Nephron progenitor cell (in vitro differentiated cells): ENCODE measurements around the gene PLP2.

ENCODE experiments used
- DNase-seq: peaks from one replicate; pipeline ENCODE4 v3.0.0; 2021
- H3K27ac Mint-ChIP-seq: 2 replicates; pipeline ENCODE4 v1.8.0; 2021; ENCODE audit warnings: mild to moderate bottlenecking, moderate library complexity, mixed read lengths
- H3K27me3 Mint-ChIP-seq: 2 replicates; pipeline ENCODE4 v1.8.0; 2021; ENCODE audit warnings: mild to moderate bottlenecking, low read depth, mixed read lengths; ENCODE audit not compliant: poor library complexity
- H3K36me3 Mint-ChIP-seq: 2 replicates; pipeline ENCODE4 v1.8.0; 2021; ENCODE audit warnings: low read depth, mixed read lengths
- H3K4me1 Mint-ChIP-seq: 2 replicates; pipeline ENCODE4 v1.8.0; 2021; ENCODE audit warnings: mixed read lengths
- H3K4me3 Mint-ChIP-seq: 2 replicates; pipeline ENCODE4 v1.8.0; 2021; ENCODE audit warnings: mild to moderate bottlenecking, moderate library complexity, mixed read lengths
- H3K9me3 Mint-ChIP-seq: 2 replicates; pipeline ENCODE4 v1.8.0; 2021; ENCODE audit warnings: mild to moderate bottlenecking, moderate library complexity, mixed read lengths
- TF ChIP-seq, protein P1 (sequence below): fragments of 200-600 bp; sonication (generic); IDR thresholded peaks from 2 replicates; pipeline ENCODE4 v1.5.0; 2021; ENCODE audit warnings: antibody characterized with exemption

Gene PLP2

DNA sequence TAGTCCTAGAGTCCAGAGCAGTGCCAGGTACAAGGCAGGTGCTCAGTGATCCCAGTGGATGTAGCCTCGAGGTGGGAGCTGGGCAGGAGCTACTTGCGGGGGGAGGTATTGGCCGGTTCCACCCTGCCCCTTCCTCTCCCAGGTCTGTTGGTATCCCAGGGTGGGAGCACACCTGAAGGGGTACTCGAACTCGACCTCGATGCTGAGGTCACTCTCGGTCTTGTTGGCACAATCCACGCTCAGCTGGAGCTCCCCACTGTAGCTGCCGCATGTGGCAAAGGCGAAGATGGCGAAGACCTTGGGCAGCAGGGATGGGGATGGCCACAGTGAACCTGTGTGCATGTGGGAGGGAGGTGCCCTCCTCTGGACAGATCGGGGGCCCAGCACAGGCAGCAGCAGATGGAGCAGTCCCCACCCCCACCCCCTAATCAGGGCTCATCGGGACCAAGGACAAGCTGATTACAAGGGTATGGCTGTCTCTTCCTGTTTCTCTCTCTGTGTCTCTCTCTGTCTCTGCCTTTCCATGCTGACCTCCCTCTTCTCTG lies 25.9 kb downstream of the PLP2 start:
- DNase-seq: no peak
- H3K4me3 Mint-ChIP-seq: no peak overlapping the region
- H3K36me3 Mint-ChIP-seq: no peaks in the 10 kb centered on the region
- H3K27ac Mint-ChIP-seq: no peak overlapping the region
- peaks cover 61% of the 10 kb centered on the region for H3K9me3 Mint-ChIP-seq
- H3K27me3 Mint-ChIP-seq: peaks cover 34% of the 10 kb centered on the region
- H3K4me1 Mint-ChIP-seq: peaks cover 17% of the 10 kb centered on the region
- TF ChIP-seq, protein P1, sequence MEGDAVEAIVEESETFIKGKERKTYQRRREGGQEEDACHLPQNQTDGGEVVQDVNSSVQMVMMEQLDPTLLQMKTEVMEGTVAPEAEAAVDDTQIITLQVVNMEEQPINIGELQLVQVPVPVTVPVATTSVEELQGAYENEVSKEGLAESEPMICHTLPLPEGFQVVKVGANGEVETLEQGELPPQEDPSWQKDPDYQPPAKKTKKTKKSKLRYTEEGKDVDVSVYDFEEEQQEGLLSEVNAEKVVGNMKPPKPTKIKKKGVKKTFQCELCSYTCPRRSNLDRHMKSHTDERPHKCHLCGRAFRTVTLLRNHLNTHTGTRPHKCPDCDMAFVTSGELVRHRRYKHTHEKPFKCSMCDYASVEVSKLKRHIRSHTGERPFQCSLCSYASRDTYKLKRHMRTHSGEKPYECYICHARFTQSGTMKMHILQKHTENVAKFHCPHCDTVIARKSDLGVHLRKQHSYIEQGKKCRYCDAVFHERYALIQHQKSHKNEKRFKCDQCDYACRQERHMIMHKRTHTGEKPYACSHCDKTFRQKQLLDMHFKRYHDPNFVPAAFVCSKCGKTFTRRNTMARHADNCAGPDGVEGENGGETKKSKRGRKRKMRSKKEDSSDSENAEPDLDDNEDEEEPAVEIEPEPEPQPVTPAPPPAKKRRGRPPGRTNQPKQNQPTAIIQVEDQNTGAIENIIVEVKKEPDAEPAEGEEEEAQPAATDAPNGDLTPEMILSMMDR: no peak

DNA sequence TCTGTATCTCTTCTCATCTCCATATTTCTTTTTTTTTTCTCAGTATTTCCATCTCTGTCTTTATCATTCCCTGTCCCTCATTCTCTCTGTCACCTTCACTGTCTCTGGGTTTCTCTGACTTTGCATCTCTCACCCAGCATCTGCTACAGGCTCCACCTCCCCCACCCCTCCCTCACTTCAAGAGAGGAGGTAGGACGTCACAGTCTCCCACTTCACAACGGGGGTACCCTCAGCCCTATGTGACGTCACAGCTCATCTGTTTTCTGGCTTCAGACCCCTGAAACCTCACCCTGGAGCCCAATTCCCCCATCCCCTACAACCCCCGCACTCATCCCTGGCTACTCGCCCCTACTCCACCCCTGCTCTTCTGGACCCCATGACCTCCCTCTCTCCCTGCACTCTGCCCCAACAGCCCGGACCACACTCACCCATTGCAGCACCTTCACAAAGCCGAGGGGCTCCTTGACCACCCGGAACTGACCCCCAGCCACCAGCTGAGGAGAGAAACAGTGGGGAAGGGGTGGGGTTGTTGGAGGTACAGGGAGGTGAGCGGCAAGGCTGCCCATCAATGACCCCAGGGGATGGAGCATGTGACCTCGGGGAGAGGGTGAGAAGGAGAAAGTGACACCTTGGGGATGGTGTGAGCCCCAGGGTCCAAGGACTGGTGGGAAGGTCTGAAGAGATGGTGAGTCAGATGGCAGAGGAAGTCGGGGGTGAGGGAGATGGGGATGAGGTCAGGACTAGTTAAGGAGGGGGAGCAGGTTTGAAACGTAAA lies 27.0 kb downstream of the PLP2 start:
- Mint-ChIP-seq H3K27ac (no peak overlapping the region), H3K27me3 (peaks cover 35% of the 10 kb centered on the region), H3K4me3 (no peak overlapping the region), H3K4me1 (peaks cover 8% of the 10 kb centered on the region), H3K9me3 (peaks cover 56% of the 10 kb centered on the region), H3K36me3 (no peaks in the 10 kb centered on the region)
- DNase-seq: no peak
- TF ChIP-seq, protein P1: no peak

DNA sequence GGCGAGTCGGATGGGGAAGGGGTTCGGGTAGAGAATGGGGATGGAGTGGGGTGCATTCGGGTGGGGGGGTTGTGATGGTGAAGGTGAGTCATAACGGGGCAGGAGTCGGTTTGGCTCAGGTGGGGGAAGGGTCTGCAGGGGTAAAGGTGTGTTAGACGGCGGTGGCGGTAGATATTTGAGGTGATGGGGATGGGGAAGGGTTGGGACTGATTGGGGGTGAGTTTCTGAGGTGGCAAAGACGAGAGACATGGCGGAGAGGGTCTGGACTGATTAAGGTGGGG lies 27.6 kb downstream of the PLP2 start:
- Mint-ChIP-seq H3K27me3 (peaks cover 38% of the 10 kb centered on the region), H3K4me1 (peaks cover 5% of the 10 kb centered on the region), H3K36me3 (no peaks in the 10 kb centered on the region), H3K4me3 (no peak overlapping the region), H3K9me3 (peaks cover 56% of the 10 kb centered on the region), H3K27ac (no peak overlapping the region)
- TF ChIP-seq, protein P1: no peak
- DNase-seq: no peak

DNA sequence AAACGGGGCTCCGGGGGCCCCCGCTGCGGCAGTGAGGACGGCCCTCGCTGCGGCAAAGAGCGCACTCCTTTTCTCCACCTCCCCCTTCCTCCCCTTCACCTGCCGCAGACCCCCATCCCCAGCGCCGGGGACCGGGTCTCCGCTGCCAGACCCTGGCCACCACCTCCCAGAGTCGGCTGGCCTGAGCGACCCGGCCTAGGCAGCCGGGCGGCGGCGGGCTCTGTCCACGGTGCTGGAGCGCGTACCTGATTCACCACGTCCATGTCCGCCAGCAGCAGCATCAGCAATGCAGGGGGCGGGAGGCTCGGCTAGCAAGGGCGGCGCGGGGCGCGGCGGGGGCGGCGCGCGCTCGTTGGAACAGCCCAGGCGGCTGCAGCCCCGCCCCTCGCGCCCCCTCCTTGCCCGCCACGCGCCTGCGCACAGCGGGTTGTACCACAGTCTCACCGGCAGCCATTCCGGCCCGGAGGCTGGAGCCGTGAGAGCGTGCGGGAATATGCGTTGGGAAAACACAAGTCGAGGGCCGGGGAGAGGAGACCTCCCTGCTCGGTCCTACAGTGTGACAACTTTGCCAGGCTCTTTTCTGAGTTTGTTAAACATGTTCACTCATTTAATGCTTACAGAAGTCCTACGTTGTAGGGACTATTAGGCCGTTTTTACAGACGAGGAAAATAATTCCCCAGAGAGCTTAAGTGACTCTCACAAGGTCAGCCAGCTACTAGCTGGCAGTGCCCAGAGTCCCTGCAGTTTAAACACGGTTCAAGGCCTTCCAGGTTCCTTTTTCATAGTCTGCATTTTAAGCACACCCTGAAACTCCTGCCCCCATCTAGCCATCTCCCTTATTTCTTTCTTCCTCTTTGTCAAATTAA lies 28.4 kb downstream of the PLP2 start, which contains the start of gene SYP:
Gene SYP (minus strand): TSS at position 288 of the 866 bp plus-strand sequence. CDS start 7 bp downstream, at position 281.
- Mint-ChIP-seq H3K27me3 (peaks cover 35% of the 10 kb centered on the region), H3K36me3 (no peaks in the 10 kb centered on the region), H3K9me3 (peaks cover 54% of the 10 kb centered on the region), H3K4me3 (no peak within 1 kb of the TSS), H3K27ac (no peak within 1 kb of the TSS), H3K4me1 (peaks cover 5% of the 10 kb centered on the region)
- peak; percentile 92 for DNase-seq
- TF ChIP-seq, protein P1: no peak

DNA sequence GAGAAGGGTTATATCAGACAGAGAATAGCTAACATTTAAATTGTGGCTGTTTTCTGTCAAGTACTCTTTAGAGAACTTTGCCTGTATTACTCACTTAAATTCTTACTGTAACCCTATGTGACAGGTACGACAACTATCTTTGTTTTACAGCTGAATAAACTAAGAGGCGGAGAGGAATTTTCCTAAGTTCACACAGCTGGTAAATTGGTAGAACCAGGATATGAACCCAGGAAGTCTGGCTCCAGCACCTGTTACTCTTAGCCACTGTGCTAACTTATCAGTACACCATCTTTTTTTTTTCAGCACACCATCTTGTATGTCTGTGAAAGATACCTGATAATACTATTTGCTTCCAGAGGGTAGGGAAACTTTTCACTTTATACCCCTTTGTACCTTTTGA lies 30.3 kb downstream of the PLP2 start:
- H3K4me1 Mint-ChIP-seq: peaks cover 5% of the 10 kb centered on the region
- TF ChIP-seq, protein P1: no peak
- no peak overlapping the region for H3K27ac Mint-ChIP-seq
- no peaks in the 10 kb centered on the region for H3K36me3 Mint-ChIP-seq
- H3K9me3 Mint-ChIP-seq: peaks cover 45% of the 10 kb centered on the region
- peaks cover 35% of the 10 kb centered on the region for H3K27me3 Mint-ChIP-seq
- H3K4me3 Mint-ChIP-seq: no peak overlapping the region
- no peak for DNase-seq
